ENCODE measurements around the gene REM2.

GRCh38 chr14:22866874-22867273, 16.1 kb upstream of the REM2 start:
- TF ChIP-seq REST (IDR thresholded peaks at IDR 0.05; ENCODE audit: low read depth) (no peak), CEBPB (IDR thresholded peaks at IDR 0.05; ENCODE audit: low read depth) (no peak), CTCF (IDR thresholded peaks at IDR 0.05 in 2 of 3, conservative IDR thresholded peaks at IDR 0.05 in 1 of 3; ENCODE audit: borderline replicate concordance in 1 of 3, insufficient read depth in 1 of 3, low read depth in 2 of 3, low read length in 2 of 3) (no peak), YY1 (IDR thresholded peaks at IDR 0.05; ENCODE audit: extremely low read depth, insufficient replicate concordance, low read depth, low read length) (no peak)

All from HCT116 (cell line).